KMS-11 (cell line): ENCODE data around the gene UNK.
"Not testable (repeated sequence)": the region's sequence is repeated elsewhere in the genome, so short reads cannot be mapped to it uniquely, and the experiment has no call there.

Source experiments
- H2AFZ ChIP-seq: fragments of 200-600 bp; sonication (generic); 2 replicates; pipeline ENCODE4 v1.6.1; 2016; ENCODE audit warnings: antibody characterized with exemption, mixed run types, low read depth
- H3K27ac ChIP-seq: fragments of 200-600 bp; sonication (generic); 2 replicates; pipeline ENCODE4 v1.6.1; 2016; ENCODE audit warnings: mild to moderate bottlenecking, mixed run types
- H3K27me3 ChIP-seq: fragments of 200-600 bp; sonication (generic); 2 replicates; pipeline ENCODE4 v1.6.1; 2017; ENCODE audit warnings: mild to moderate bottlenecking, low read depth, mixed run types, moderate library complexity; ENCODE audit not compliant: insufficient read depth
- H3K36me3 ChIP-seq: fragments of 200-600 bp; sonication (generic); 2 replicates; pipeline ENCODE4 v1.6.1; 2017; ENCODE audit warnings: mild to moderate bottlenecking, mixed run types; ENCODE audit not compliant: insufficient read depth
- H3K4me1 ChIP-seq: fragments of 200-600 bp; sonication (generic); 2 replicates; pipeline ENCODE4 v1.6.1; 2016; ENCODE audit warnings: mild to moderate bottlenecking, low read depth, mixed run types; ENCODE audit not compliant: poor library complexity, severe bottlenecking
- H3K4me2 ChIP-seq: fragments of 200-600 bp; sonication (generic); 2 replicates; pipeline ENCODE4 v1.7.0; 2016; ENCODE audit warnings: mild to moderate bottlenecking, mixed run types
- H3K4me3 ChIP-seq: fragments of 200-600 bp; sonication (generic); IDR thresholded peaks from 2 replicates; pipeline ENCODE4 v1.6.1; 2017; ENCODE audit warnings: low read depth, low read length, mixed read lengths; ENCODE audit not compliant: insufficient read depth
- H3K79me2 ChIP-seq: fragments of 200-600 bp; sonication (generic); 2 replicates; pipeline ENCODE4 v1.6.1; 2016; ENCODE audit warnings: low read depth, mixed run types; ENCODE audit not compliant: insufficient read depth
- H3K9ac ChIP-seq: fragments of 200-600 bp; sonication (generic); 2 replicates; pipeline ENCODE4 v1.6.1; 2016; ENCODE audit warnings: mild to moderate bottlenecking, mixed run types
- H4K20me1 ChIP-seq: fragments of 200-600 bp; sonication (generic); 2 replicates; pipeline ENCODE4 v1.6.1; 2016; ENCODE audit warnings: mild to moderate bottlenecking, mixed run types; ENCODE audit not compliant: insufficient read depth
- CTCF ChIP-seq: fragments of 200-600 bp; sonication (generic); conservative IDR thresholded peaks from 2 replicates; pipeline ENCODE4 v1.6.1; 2017; ENCODE audit warnings: low read depth, mild to moderate bottlenecking, antibody characterized with exemption, low read length, moderate library complexity, mixed read lengths

Gene UNK

GRCh38 chr17:75855310-75856061 lies 70.9 kb downstream of the UNK start, which contains the start of gene WBP2:
TSS of gene WBP2 (minus strand) at chr17:75855335. CDS start at chr17:75855297, 38 bp downstream.
- TF ChIP-seq CTCF = peak; percentile 28; the same call in 1 of the 2 replicates
- peak within 1 kb of the TSS; percentile 73 for H2AFZ ChIP-seq
- peak within 1 kb of the TSS; percentile 79 for H3K27ac ChIP-seq
- peak within 1 kb of the TSS; percentile 93 for H3K4me2 ChIP-seq
- H3K9ac ChIP-seq = peak within 1 kb of the TSS; percentile 79
- no peak within 1 kb of the TSS for H3K4me3 ChIP-seq
- no peaks in the 10 kb centered on the region for H3K36me3 ChIP-seq
- H4K20me1 ChIP-seq = no peaks in the 10 kb centered on the region
- H3K27me3 ChIP-seq = no peaks in the 10 kb centered on the region
- peaks cover 12% of the 10 kb centered on the region for H3K4me1 ChIP-seq
- peaks cover 7% of the 10 kb centered on the region; the same call in 1 of the 2 replicates for H3K79me2 ChIP-seq

GRCh38 chr17:75856062-75856756 lies 71.6 kb downstream of the UNK start:
- no peaks in the 10 kb centered on the region for H4K20me1 ChIP-seq
- no peaks in the 10 kb centered on the region for H3K27me3 ChIP-seq
- H3K27ac ChIP-seq = peak overlapping the region; percentile 79
- peaks cover 7% of the 10 kb centered on the region; the same call in 1 of the 2 replicates for H3K79me2 ChIP-seq
- H2AFZ ChIP-seq = peak overlapping the region; percentile 73
- H3K36me3 ChIP-seq = no peaks in the 10 kb centered on the region
- H3K4me2 ChIP-seq = peak overlapping the region; percentile 93
- H3K9ac ChIP-seq = peak overlapping the region; percentile 79
- peaks cover 19% of the 10 kb centered on the region for H3K4me1 ChIP-seq
- no peak overlapping the region for H3K4me3 ChIP-seq
- TF ChIP-seq CTCF = no peak; the same call in none of the 2 replicates

- H3K79me2 ChIP-seq, H3K27me3 ChIP-seq, H3K27ac ChIP-seq, H3K9ac ChIP-seq, H3K36me3 ChIP-seq, H3K4me2 ChIP-seq, H3K4me3 ChIP-seq, H2AFZ ChIP-seq, H4K20me1 ChIP-seq: not testable (repeated sequence)
- peaks cover 42% of the 10 kb centered on the region for H3K4me1 ChIP-seq
Observed at GRCh38 chr17:75859358-75859757, 74.8 kb downstream of the UNK start.

DNA sequence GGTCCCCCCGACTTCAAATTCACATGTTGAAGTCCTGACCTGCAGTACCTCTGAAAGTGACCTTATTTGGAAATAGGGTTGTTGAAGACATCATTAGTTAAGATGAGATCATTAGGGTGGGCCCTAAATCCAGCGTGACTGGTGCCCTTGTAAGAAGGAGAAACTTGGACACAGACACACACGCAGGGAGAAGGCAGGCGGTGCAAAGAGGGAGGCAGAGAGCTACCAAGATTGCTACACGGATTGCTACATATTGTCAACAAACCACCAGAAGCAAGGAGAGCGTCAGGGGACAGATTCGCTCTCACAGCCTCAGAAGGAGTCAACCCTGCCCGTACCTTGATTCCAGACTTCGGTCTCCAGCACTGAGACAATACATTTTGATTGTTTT lies 77.3 kb downstream of the UNK start:
- Histone ChIP-seq H4K20me1 (no peaks in the 10 kb centered on the region), H3K79me2 (no peaks in the 10 kb centered on the region), H3K27ac (peak overlapping the region; percentile 12; the same call in 1 of the 2 replicates), H3K27me3 (no peaks in the 10 kb centered on the region), H3K4me3 (no peak overlapping the region), H3K4me1 (peaks cover 56% of the 10 kb centered on the region), H3K4me2 (no peak overlapping the region), H3K36me3 (no peaks in the 10 kb centered on the region), H2AFZ (peak overlapping the region; percentile 34; the same call in 1 of the 2 replicates), H3K9ac (no peak overlapping the region)
- TF ChIP-seq CTCF = no peak
